A673 (cell line): Measurements from ENCODE around the gene RBM12.

Source experiments
- EZH2 ChIP-seq: fragments of 200-600 bp; sonication (generic); IDR thresholded peaks from 2 replicates; pipeline ENCODE4 v1.6.1; 2017; ENCODE audit warnings: borderline replicate concordance, low read depth, mild to moderate bottlenecking, mixed read lengths, antibody characterized with exemption, low read length; ENCODE audit not compliant: poor library complexity, severe bottlenecking
- TF ChIP-seq, protein P1 (sequence below): fragments of 300-800, 200-600 bp; sonication (generic); conservative IDR thresholded peaks from 2 replicates; pipeline ENCODE4 v1.5.1; 2017; ENCODE audit warnings: low read depth, mild to moderate bottlenecking, antibody characterized with exemption, low read length, moderate library complexity, mixed read lengths

DNA sequence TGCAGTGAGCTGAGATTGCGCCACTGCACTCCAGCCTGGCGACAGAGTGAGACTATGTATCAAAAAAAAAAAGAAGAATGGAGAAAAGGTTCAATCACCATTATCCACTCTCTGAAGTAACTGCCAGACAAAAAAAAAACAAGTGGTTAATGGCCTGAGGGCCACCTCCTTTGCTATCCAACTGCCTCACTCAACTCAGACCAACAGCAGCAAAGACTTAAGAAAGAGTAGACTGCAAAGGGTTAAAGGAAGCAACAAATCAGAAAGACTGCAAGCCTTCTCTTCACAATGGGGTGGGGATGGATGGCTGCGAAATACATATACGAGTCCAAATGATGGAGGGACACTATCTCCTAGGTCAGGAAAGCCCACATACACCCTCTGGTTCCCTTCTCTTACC lies 31.3 kb upstream of the RBM12 start:
- TF ChIP-seq, protein P1, sequence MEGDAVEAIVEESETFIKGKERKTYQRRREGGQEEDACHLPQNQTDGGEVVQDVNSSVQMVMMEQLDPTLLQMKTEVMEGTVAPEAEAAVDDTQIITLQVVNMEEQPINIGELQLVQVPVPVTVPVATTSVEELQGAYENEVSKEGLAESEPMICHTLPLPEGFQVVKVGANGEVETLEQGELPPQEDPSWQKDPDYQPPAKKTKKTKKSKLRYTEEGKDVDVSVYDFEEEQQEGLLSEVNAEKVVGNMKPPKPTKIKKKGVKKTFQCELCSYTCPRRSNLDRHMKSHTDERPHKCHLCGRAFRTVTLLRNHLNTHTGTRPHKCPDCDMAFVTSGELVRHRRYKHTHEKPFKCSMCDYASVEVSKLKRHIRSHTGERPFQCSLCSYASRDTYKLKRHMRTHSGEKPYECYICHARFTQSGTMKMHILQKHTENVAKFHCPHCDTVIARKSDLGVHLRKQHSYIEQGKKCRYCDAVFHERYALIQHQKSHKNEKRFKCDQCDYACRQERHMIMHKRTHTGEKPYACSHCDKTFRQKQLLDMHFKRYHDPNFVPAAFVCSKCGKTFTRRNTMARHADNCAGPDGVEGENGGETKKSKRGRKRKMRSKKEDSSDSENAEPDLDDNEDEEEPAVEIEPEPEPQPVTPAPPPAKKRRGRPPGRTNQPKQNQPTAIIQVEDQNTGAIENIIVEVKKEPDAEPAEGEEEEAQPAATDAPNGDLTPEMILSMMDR, result no peak
- TF ChIP-seq EZH2, result no peak
